Mesendoderm (in vitro differentiated cells): ENCODE data around the gene METTL5.

Experiments used
- DNase-seq: peaks from one replicate; pipeline ENCODE4 v3.0.0; 2013
- H2AK5ac ChIP-seq: 2 replicates; pipeline ENCODE4 v1.6.1; 2013; ENCODE audit warnings: low read length, inconsistent platforms
- H2BK120ac ChIP-seq: 2 replicates; pipeline ENCODE4 v1.6.1; 2013; ENCODE audit warnings: low read depth, mild to moderate bottlenecking, low read length, moderate library complexity, mixed read lengths
- H2BK15ac ChIP-seq: replicated peaks from 2 replicates; pipeline ENCODE4 v1.6.1; 2013; ENCODE audit warnings: low read depth, mild to moderate bottlenecking, moderate library complexity
- H2BK5ac ChIP-seq: 2 replicates; pipeline ENCODE4 v1.6.1; 2013; ENCODE audit warnings: low read length, inconsistent platforms
- H3K18ac ChIP-seq: 2 replicates; pipeline ENCODE4 v1.6.1; 2013; ENCODE audit warnings: mild to moderate bottlenecking, low read length, mixed read lengths
- H3K23ac ChIP-seq: one replicate; pipeline ENCODE4 v1.6.1; 2013; ENCODE audit warnings: low read length
- H3K27ac ChIP-seq: 2 replicates; pipeline ENCODE4 v1.5.1; 2013; ENCODE audit warnings: low read depth, mild to moderate bottlenecking, inconsistent platforms, low read length, moderate library complexity
- H3K27me3 ChIP-seq: 2 replicates; pipeline ENCODE4 v1.6.1; 2013; ENCODE audit warnings: low read length, control low read depth, mild to moderate bottlenecking, inconsistent platforms; ENCODE audit not compliant: insufficient read depth, poor library complexity
- H3K36me3 ChIP-seq: 2 replicates; pipeline ENCODE4 v1.6.1; 2013; ENCODE audit warnings: low read length, inconsistent platforms; ENCODE audit not compliant: control insufficient read depth, insufficient read depth
- H3K4ac ChIP-seq: one replicate; pipeline ENCODE4 v1.6.1; 2013; ENCODE audit warnings: low read depth, mild to moderate bottlenecking, low read length, moderate library complexity
- H3K4me1 ChIP-seq: 2 replicates; pipeline ENCODE4 v1.6.1; 2013; ENCODE audit warnings: low read depth, low read length, inconsistent platforms; ENCODE audit not compliant: control insufficient read depth
- H3K4me2 ChIP-seq: 2 replicates; pipeline ENCODE4 v1.6.1; 2013; ENCODE audit warnings: low read length
- H3K4me3 ChIP-seq: 2 replicates; pipeline ENCODE4 v1.5.1; 2013; ENCODE audit warnings: mild to moderate bottlenecking, low read length
- H3K56ac ChIP-seq: one replicate; pipeline ENCODE4 v1.6.1; 2013; ENCODE audit warnings: low read length
- H3K79me1 ChIP-seq: 2 replicates; pipeline ENCODE4 v1.6.1; 2013; ENCODE audit warnings: low read length, inconsistent platforms
- H3K79me2 ChIP-seq: 2 replicates; pipeline ENCODE4 v1.6.1; 2013; ENCODE audit warnings: mild to moderate bottlenecking, low read length; ENCODE audit not compliant: control insufficient read depth, insufficient read depth
- H3K9ac ChIP-seq: 2 replicates; pipeline ENCODE4 v1.6.1; 2013; ENCODE audit warnings: low read length, inconsistent platforms
- H4K5ac ChIP-seq: one replicate; pipeline ENCODE4 v1.6.1; 2013; ENCODE audit warnings: low read length
- H4K8ac ChIP-seq: one replicate; pipeline ENCODE4 v1.6.1; 2013; ENCODE audit warnings: low read depth, mild to moderate bottlenecking, control low read depth, low read length, moderate library complexity
- WGBS: extraction: QIAGEN DNeasy Blood & Tissue Kit; methylation state at CpG from one replicate; pipeline ENCODE4 v1.1.7; 2013; ENCODE audit warnings: low lambda C conversion rate, missing lambda C conversion rate; ENCODE audit not compliant: insufficient coverage; ENCODE audit errors: extremely low coverage; 5-methylcytosine and 5-hydroxymethylcytosine counted together

METTL5 gene

GRCh38 chr2:169828141-169828811 lies 3.6 kb upstream of the METTL5 start:
- peaks cover 5% of the 10 kb centered on the region for H3K79me2 ChIP-seq
- no peak overlapping the region for H2BK5ac ChIP-seq
- H3K4me3 ChIP-seq: peak overlapping the region; percentile 50
- no peak overlapping the region for H3K23ac ChIP-seq
- DNase-seq: peak; percentile 73
- H3K18ac ChIP-seq: no peak overlapping the region
- peaks cover 6% of the 10 kb centered on the region for H3K4me1 ChIP-seq
- no peak overlapping the region for H2AK5ac ChIP-seq
- H3K56ac ChIP-seq: peak overlapping the region; percentile 93
- H3K9ac ChIP-seq: peak overlapping the region; percentile 88
- no CpG with 5 or more reads among the region's 13 CpGs for WGBS
- no peak overlapping the region for H4K5ac ChIP-seq
- H4K8ac ChIP-seq: no peak overlapping the region
- H3K27me3 ChIP-seq: no peaks in the 10 kb centered on the region
- H3K27ac ChIP-seq: no peak overlapping the region
- no peak overlapping the region for H2BK120ac ChIP-seq
- no peaks in the 10 kb centered on the region for H3K36me3 ChIP-seq
- H3K4me2 ChIP-seq: peak overlapping the region; percentile 89
- no peak overlapping the region for H3K4ac ChIP-seq
- H2BK15ac ChIP-seq: no peak overlapping the region
- peaks cover 10% of the 10 kb centered on the region for H3K79me1 ChIP-seq

GRCh38 chr2:169827272-169828140 lies 2.8 kb upstream of the METTL5 start, which contains the start of gene UBR3:
Gene UBR3, plus strand, starts transcription at chr2:169827454. Its CDS starts 54 bp downstream, at chr2:169827508.
- H3K56ac ChIP-seq: peak within 1 kb of the TSS; percentile 93
- no peak within 1 kb of the TSS for H4K5ac ChIP-seq
- peak within 1 kb of the TSS; percentile 78 for H3K27ac ChIP-seq
- WGBS: no CpG with 5 or more reads among the region's 104 CpGs
- H4K8ac ChIP-seq: no peak within 1 kb of the TSS
- peak; percentile 95 for DNase-seq
- peak within 1 kb of the TSS; percentile 50 for H3K4me3 ChIP-seq
- no peak within 1 kb of the TSS for H2BK15ac ChIP-seq
- peak within 1 kb of the TSS; percentile 89 for H3K4me2 ChIP-seq
- peak within 1 kb of the TSS; percentile 88 for H3K9ac ChIP-seq
- peak within 1 kb of the TSS; percentile 90 for H3K18ac ChIP-seq
- peaks cover 10% of the 10 kb centered on the region for H3K79me1 ChIP-seq
- H3K27me3 ChIP-seq: no peaks in the 10 kb centered on the region
- no peak within 1 kb of the TSS for H2AK5ac ChIP-seq
- no peaks in the 10 kb centered on the region for H3K36me3 ChIP-seq
- no peak within 1 kb of the TSS for H2BK120ac ChIP-seq
- H2BK5ac ChIP-seq: no peak within 1 kb of the TSS
- H3K4me1 ChIP-seq: peaks cover 6% of the 10 kb centered on the region
- no peak within 1 kb of the TSS for H3K4ac ChIP-seq
- peak within 1 kb of the TSS; percentile 59 for H3K23ac ChIP-seq
- peaks cover 5% of the 10 kb centered on the region for H3K79me2 ChIP-seq

GRCh38 chr2:169823996-169824372 lies 721 bp downstream of the METTL5 start:
- H3K36me3 ChIP-seq: no peaks in the 10 kb centered on the region

GRCh38 chr2:169822785-169823392 lies 1.8 kb downstream of the METTL5 start:
- no peaks in the 10 kb centered on the region for H3K36me3 ChIP-seq
- H3K79me1 ChIP-seq: peaks cover 3% of the 10 kb centered on the region
- no peak overlapping the region for H3K4me2 ChIP-seq
- no peak overlapping the region for H2BK120ac ChIP-seq
- no peak overlapping the region for H3K56ac ChIP-seq
- H4K8ac ChIP-seq: no peak overlapping the region
- no peak overlapping the region for H3K18ac ChIP-seq
- no peaks in the 10 kb centered on the region for H3K27me3 ChIP-seq
- H3K4me3 ChIP-seq: no peak overlapping the region
- no peak overlapping the region for H3K9ac ChIP-seq
- H2AK5ac ChIP-seq: no peak overlapping the region
- H3K4me1 ChIP-seq: peaks cover 4% of the 10 kb centered on the region
- WGBS: no CpG with 5 or more reads among the region's 4 CpGs
- H3K4ac ChIP-seq: no peak overlapping the region
- no peak overlapping the region for H2BK5ac ChIP-seq
- no peak for DNase-seq
- no peak overlapping the region for H2BK15ac ChIP-seq
- no peaks in the 10 kb centered on the region for H3K79me2 ChIP-seq
- no peak overlapping the region for H4K5ac ChIP-seq
- H3K23ac ChIP-seq: no peak overlapping the region
- H3K27ac ChIP-seq: no peak overlapping the region

More at GRCh38 chr2:169823996-169824372, 721 bp downstream of the METTL5 start:
- H3K27me3 ChIP-seq: no peaks in the 10 kb centered on the region
- H3K4me1 ChIP-seq: peaks cover 6% of the 10 kb centered on the region
- no peak overlapping the region for H2BK120ac ChIP-seq
- no CpG with 5 or more reads among the region's 4 CpGs for WGBS
- H3K79me2 ChIP-seq: peaks cover 5% of the 10 kb centered on the region
- no peak overlapping the region for H3K4ac ChIP-seq
- H3K56ac ChIP-seq: peak overlapping the region; percentile 99
- H3K4me2 ChIP-seq: peak overlapping the region; percentile 95
- H2BK15ac ChIP-seq: no peak overlapping the region
- peaks cover 8% of the 10 kb centered on the region for H3K79me1 ChIP-seq
- H2AK5ac ChIP-seq: no peak overlapping the region
- peak overlapping the region; percentile 94 for H3K9ac ChIP-seq
- H3K23ac ChIP-seq: no peak overlapping the region
- H3K18ac ChIP-seq: no peak overlapping the region
- no peak for DNase-seq
- no peak overlapping the region for H4K8ac ChIP-seq
- peak overlapping the region; percentile 84 for H4K5ac ChIP-seq
- H3K4me3 ChIP-seq: peak overlapping the region; percentile 77
- H2BK5ac ChIP-seq: no peak overlapping the region
- H3K27ac ChIP-seq: no peak overlapping the region

- no peak overlapping the region for H2BK5ac ChIP-seq
- no peaks in the 10 kb centered on the region for H3K27me3 ChIP-seq
- H3K79me2 ChIP-seq: no peaks in the 10 kb centered on the region
- H3K23ac ChIP-seq: no peak overlapping the region
- H2BK120ac ChIP-seq: no peak overlapping the region
- no peak overlapping the region for H3K4ac ChIP-seq
- peaks cover 4% of the 10 kb centered on the region for H3K4me1 ChIP-seq
- no CpG with 5 or more reads among the region's 3 CpGs for WGBS
- H3K9ac ChIP-seq: no peak overlapping the region
- H4K5ac ChIP-seq: no peak overlapping the region
- no peak overlapping the region for H3K4me3 ChIP-seq
- H3K4me2 ChIP-seq: no peak overlapping the region
- H2AK5ac ChIP-seq: no peak overlapping the region
- no peak overlapping the region for H2BK15ac ChIP-seq
- peaks cover 2% of the 10 kb centered on the region for H3K79me1 ChIP-seq
- H3K56ac ChIP-seq: no peak overlapping the region
- H3K27ac ChIP-seq: no peak overlapping the region
- DNase-seq: no peak
- no peak overlapping the region for H3K18ac ChIP-seq
- no peaks in the 10 kb centered on the region for H3K36me3 ChIP-seq
- H4K8ac ChIP-seq: no peak overlapping the region
Observed at GRCh38 chr2:169822036-169822435, 2.7 kb downstream of the METTL5 start.
